D721Med (cell line): ENCODE measurements around the gene C16orf96.

Experiments used
- DNase-seq: peaks from one replicate; pipeline ENCODE4 v3.0.0; 2011; ENCODE audit warnings: low spot score; ENCODE audit not compliant: insufficient read length
- FAIRE-seq: peaks from 2 replicates; lab custom pipeline; 2011; peaks lifted over from hg19 to GRCh38; lab: Jason Lieb, UNC
- TF ChIP-seq, protein P1 (sequence below): IDR thresholded peaks from 2 replicates; pipeline ENCODE4 v1.5.1; 2012; ENCODE audit warnings: mild to moderate bottlenecking, control low read depth; ENCODE audit not compliant: insufficient read depth; ENCODE audit errors: missing control alignments

Gene C16orf96

GRCh38 chr16:4612474-4612931 is 56.4 kb downstream of the C16orf96 start:
- DNase-seq (no peak), FAIRE-seq (no peak)
- TF ChIP-seq, protein P1, sequence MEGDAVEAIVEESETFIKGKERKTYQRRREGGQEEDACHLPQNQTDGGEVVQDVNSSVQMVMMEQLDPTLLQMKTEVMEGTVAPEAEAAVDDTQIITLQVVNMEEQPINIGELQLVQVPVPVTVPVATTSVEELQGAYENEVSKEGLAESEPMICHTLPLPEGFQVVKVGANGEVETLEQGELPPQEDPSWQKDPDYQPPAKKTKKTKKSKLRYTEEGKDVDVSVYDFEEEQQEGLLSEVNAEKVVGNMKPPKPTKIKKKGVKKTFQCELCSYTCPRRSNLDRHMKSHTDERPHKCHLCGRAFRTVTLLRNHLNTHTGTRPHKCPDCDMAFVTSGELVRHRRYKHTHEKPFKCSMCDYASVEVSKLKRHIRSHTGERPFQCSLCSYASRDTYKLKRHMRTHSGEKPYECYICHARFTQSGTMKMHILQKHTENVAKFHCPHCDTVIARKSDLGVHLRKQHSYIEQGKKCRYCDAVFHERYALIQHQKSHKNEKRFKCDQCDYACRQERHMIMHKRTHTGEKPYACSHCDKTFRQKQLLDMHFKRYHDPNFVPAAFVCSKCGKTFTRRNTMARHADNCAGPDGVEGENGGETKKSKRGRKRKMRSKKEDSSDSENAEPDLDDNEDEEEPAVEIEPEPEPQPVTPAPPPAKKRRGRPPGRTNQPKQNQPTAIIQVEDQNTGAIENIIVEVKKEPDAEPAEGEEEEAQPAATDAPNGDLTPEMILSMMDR, result no peak

DNA sequence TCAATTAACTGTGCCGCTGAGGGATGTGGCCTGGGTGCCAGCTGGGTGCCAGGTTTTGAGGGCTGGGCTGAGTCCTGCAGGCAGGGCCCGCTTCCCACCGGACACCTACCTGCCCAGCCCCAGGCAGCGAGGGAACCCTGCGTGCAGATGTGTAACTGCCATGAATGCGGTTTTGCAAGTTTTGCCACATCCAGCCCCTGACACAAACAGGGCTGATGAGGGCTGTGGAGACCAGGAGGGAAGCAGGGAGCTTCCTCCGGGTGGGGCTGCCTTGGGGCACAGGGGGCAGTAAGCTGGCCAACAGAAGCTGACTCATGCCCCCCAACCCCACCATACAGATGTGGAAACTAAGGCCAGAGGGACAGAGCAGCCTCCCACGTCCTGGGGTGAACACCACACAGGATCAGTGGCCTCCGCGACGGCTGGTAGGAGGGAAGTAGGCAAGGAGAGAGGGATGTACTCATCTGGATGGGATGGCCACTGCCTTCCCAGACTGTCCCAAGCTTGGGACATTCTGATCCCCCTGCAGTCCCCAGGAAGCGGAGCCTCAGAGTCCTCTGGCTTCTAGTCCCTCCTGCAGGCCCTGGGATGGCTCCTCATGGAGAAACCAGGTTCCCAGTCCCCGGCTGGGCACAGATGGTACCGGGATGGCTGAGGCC is 57.0 kb downstream of the C16orf96 start:
- FAIRE-seq (no peak), DNase-seq (no peak)
- TF ChIP-seq, protein P1, result no peak

DNA sequence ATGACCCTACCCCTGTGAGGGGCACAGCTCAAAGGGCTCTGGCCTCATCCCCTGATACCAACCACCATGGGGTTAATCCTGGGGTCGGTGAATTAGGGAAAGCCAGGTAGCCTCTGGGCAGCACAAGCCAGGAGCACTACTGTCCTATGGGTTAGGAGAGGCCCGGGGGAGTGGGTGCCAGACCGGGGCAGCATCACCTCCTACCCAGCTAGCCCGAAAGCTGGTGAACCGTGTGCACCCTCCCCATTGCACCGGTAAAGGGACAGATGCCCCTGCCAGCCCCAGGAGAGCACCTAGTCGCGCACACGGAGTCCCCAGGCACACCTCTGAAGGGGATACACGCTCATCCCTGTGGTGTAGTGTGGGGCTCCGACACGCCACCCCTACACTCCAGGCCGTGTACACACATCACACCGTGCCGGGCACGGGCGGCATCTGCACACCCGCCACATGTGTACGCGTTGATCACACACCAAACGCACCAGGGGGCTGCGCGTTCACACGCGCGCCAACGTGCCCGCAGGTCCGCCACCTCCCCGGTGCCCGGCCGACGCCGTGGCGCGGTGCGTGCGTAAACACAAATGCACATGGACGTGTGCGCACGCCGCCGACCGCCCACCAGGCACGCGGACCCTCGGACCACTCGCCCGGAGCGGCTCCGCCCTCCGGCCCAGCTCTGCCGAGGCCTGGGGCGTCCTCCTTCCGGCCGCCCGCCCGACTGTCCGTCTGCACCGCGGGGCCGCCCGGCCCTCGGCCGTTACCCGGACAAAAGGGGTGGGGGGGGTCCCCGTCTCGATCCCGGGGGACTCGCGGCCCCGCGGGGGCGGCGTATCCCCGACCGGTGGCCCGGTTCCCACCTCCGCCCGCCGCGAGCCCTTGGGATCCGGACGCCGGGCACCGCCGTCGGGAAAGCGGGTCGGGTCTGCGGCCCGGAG is 57.8 kb downstream of the C16orf96 start:
- DNase-seq (no peak), FAIRE-seq (no peak)
- TF ChIP-seq, protein P1, result no peak

DNA sequence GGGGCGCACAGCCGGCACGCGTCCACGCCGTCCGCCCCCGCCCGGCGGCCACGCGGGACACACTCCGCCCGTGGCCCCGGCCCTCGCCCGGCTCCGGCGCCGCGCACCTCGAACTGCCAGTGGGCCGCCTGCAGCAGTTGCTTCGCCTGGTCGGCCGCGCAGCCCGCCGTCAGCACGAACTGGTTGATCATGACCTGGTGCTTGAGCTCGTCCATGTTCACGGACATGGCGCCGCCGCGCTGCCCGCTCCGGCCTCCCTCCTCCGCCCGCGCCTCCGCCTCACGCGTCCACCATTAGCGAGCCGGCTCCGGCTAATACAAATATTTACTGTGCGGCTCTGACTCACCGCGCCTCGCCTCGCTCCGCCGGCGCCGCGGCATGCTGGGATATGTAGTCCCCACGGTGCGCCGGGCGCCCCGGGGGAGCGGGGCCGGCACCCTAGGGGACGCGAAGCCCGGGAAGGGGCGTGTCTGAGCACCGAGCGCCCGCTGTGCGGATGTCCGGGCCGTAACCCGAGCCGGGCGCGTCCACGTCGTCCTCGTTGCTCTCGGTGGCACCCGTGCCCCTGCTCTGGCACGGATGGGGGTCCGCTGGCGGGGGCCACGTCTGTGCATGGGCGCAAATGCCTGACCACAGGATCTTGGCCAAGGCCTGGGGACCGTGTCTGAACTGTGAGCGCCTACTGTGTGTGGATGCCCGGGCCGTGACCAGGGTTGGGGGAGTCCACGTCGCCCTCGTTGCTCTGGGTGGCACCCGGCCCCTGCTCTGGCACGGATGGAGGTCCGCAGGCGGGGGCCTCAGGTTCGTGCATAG is 58.6 kb downstream of the C16orf96 start, which contains the start of gene UBALD1:
TSS of gene UBALD1 (minus strand) at position 318 of the 813 bp plus-strand sequence. CDS start at position 227, 91 bp downstream.
- TF ChIP-seq, protein P1, result no peak
- FAIRE-seq (no peak), DNase-seq (peak; percentile 87)

- TF ChIP-seq, protein P1, result no peak
- DNase-seq, result no peak
- no peak for FAIRE-seq
Measured at GRCh38 chr16:4615384-4616046, 59.4 kb downstream of the C16orf96 start.

DNA sequence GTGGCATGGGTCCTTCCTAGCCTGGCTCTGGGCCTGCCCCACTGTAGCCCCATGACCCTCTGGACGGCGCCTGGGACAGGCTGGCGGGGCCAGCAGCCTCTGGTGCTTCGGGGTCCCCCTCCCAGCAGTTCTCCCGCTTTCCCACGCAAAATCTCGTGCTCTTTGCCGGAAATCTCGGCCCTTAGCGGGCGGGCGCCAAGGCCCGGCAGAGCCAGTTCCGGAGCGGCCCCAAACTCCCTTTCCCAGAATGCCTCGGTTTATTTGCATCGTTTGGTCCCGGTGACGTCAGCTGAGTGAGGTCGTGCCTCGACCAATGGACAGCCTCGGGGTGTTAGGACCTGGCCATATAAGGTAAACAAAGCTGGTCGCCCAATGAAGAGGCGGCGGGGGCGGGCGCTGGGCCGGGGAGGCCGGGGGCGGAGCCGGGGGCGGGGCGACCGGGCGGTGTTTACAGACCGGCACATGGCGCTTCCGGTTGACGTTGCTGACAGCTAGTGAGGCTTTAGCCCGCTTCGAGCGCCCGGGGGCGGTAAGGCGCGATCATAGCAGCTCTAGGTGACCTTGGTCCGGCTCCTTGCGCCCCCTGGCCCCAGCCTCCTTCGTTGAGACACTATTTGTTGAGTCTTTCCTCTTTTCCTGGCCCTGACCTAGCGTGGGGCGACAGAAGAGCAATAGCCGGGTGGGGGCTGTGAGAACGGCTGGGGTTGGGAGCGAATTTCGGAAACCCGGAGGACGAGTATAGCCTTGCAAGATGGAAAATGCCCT is 60.1 kb downstream of the C16orf96 start:
- DNase-seq, result peak; percentile 93
- TF ChIP-seq, protein P1, result peak; percentile 39
- FAIRE-seq, result no peak
